Trophoblast cell (in vitro differentiated cells and primary cell): ENCODE data around the gene TOGARAM1.

Experiments
- DNase-seq, 2 donors: peaks; one replicate each; pipeline ENCODE4 v3.0.0-alpha.2; 2016
- H2AFZ ChIP-seq: 2 replicates; pipeline ENCODE4 v1.6.1; 2013; ENCODE audit warnings: low read length, moderate library complexity, mild to moderate bottlenecking; ENCODE audit not compliant: insufficient read depth, poor library complexity
- H2AK5ac ChIP-seq: 2 replicates; pipeline ENCODE4 v1.6.1; 2013; ENCODE audit warnings: mild to moderate bottlenecking, low read length
- H2BK120ac ChIP-seq: 2 replicates; pipeline ENCODE4 v1.6.1; 2013; ENCODE audit warnings: low read length, mild to moderate bottlenecking, moderate library complexity; ENCODE audit not compliant: insufficient read depth, poor library complexity
- H2BK12ac ChIP-seq: 2 replicates; pipeline ENCODE4 v1.6.1; 2013; ENCODE audit warnings: mild to moderate bottlenecking, low read length, moderate library complexity
- H2BK5ac ChIP-seq: 2 replicates; pipeline ENCODE4 v1.6.1; 2013; ENCODE audit warnings: low read length, low read depth, moderate library complexity, mild to moderate bottlenecking; ENCODE audit not compliant: poor library complexity
- H3K14ac ChIP-seq: 2 replicates; pipeline ENCODE4 v1.6.1; 2013; ENCODE audit warnings: mild to moderate bottlenecking, low read length
- H3K18ac ChIP-seq: 2 replicates; pipeline ENCODE4 v1.6.1; 2013; ENCODE audit warnings: mild to moderate bottlenecking, low read length
- H3K23ac ChIP-seq: 2 replicates; pipeline ENCODE4 v1.6.1; 2013; ENCODE audit warnings: low read length
- H3K27ac ChIP-seq: 2 replicates; pipeline ENCODE4 v1.5.1; 2013; ENCODE audit warnings: low read depth, mild to moderate bottlenecking, inconsistent platforms, low read length, moderate library complexity
- H3K27me3 ChIP-seq: 2 replicates; pipeline ENCODE4 v1.6.1; 2013; ENCODE audit warnings: inconsistent platforms, mild to moderate bottlenecking, low read length, moderate library complexity; ENCODE audit not compliant: insufficient read depth
- H3K36me3 ChIP-seq, 2 experiments: 1 replicate in 1 of 2; 2 replicates in 1 of 2; pipeline ENCODE4 v1.6.1; 2013; ENCODE audit warnings: low read length in 2 of 2, mild to moderate bottlenecking in 2 of 2, moderate library complexity in 1 of 2; ENCODE audit not compliant: insufficient read depth in 2 of 2, control insufficient read depth in 1 of 2
- H3K4ac ChIP-seq: 2 replicates; pipeline ENCODE4 v1.6.1; 2013; ENCODE audit warnings: low read depth, mild to moderate bottlenecking, low read length, moderate library complexity
- H3K4me1 ChIP-seq, 2 experiments: 1 replicate in 1 of 2; 2 replicates in 1 of 2; pipeline ENCODE4 v1.6.1; 2013; ENCODE audit warnings: low read length in 2 of 2, mild to moderate bottlenecking in 2 of 2, moderate library complexity in 1 of 2; ENCODE audit not compliant: insufficient read depth in 2 of 2, control insufficient read depth in 1 of 2
- H3K4me2 ChIP-seq: 2 replicates; pipeline ENCODE4 v1.6.1; 2013; ENCODE audit warnings: inconsistent platforms, mild to moderate bottlenecking, low read length, moderate library complexity
- H3K4me3 ChIP-seq: 2 replicates; pipeline ENCODE4 v1.5.1; 2013; ENCODE audit warnings: mild to moderate bottlenecking, low read depth, low read length, inconsistent platforms
- H3K79me1 ChIP-seq: one replicate; pipeline ENCODE4 v1.6.1; 2013; ENCODE audit warnings: low read length
- H3K79me2 ChIP-seq: 2 replicates; pipeline ENCODE4 v1.6.1; 2013; ENCODE audit warnings: low read length, mild to moderate bottlenecking; ENCODE audit not compliant: control insufficient read depth, insufficient read depth, poor library complexity
- H3K9ac ChIP-seq: 2 replicates; pipeline ENCODE4 v1.6.1; 2013; ENCODE audit warnings: mild to moderate bottlenecking, low read length
- H3K9me3 ChIP-seq: 2 replicates; pipeline ENCODE4 v1.6.1; 2013; ENCODE audit warnings: low read depth, mild to moderate bottlenecking, control low read depth, inconsistent platforms, low read length; ENCODE audit not compliant: insufficient read depth
- H4K12ac ChIP-seq: 2 replicates; pipeline ENCODE4 v1.6.1; 2013; ENCODE audit warnings: low read depth, mild to moderate bottlenecking, low read length, moderate library complexity
- H4K8ac ChIP-seq: 2 replicates; pipeline ENCODE4 v1.6.1; 2013; ENCODE audit warnings: low read depth, mild to moderate bottlenecking, low read length, moderate library complexity
- H4K91ac ChIP-seq: one replicate; pipeline ENCODE4 v1.6.1; 2013; ENCODE audit warnings: low read depth, mild to moderate bottlenecking, low read length, moderate library complexity
- WGBS: extraction: QIAGEN DNeasy Blood & Tissue Kit; methylation state at CpG from one replicate; pipeline ENCODE4 v1.1.7; 2013; ENCODE audit warnings: missing lambda C conversion rate; ENCODE audit not compliant: insufficient read length, insufficient coverage; ENCODE audit errors: extremely low coverage; 5-methylcytosine and 5-hydroxymethylcytosine counted together

Gene TOGARAM1

DNA sequence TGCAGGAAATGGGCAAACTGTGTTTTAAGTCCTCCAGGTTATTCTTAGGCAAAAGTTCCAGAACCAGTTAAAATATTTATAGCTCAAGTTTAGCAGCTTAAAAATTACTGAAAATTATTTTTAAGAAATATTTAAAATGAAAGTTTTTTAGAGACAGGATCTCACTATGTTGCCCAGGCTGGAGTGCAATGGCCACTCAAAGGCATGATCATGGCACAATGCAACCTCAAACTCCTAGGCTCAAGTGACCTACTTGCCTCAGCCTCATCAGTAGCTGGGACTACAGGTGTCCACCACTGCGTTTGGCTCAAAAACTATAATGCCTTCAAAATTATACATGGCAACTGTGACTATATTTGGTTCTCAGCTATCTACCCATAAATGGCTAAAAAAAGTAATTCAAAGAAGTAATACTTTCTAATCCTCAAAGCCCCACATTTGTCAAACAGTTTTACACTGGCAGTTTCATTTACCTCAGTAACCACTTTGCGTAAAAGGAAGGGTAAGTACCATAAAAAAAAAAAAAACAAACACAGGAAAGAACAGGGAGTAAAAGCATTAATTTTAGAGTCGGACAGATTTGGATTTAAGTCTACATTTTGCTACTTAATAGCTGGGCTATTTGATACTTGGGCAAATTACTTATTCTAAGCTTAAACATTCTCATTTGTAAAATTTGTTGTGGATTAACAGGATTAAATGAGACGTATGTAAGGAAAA lies 9.4 kb upstream of the TOGARAM1 start:
- no peak overlapping the region for H3K4me2 ChIP-seq
- no peak for DNase-seq
- H2BK5ac ChIP-seq: no peak overlapping the region
- no peaks in the 10 kb centered on the region for H3K79me1 ChIP-seq
- no peaks in the 10 kb centered on the region for H3K4me1 ChIP-seq
- H3K79me2 ChIP-seq: no peaks in the 10 kb centered on the region
- WGBS: no CpG with 5 or more reads among the region's 4 CpGs
- no peak overlapping the region for H2BK120ac ChIP-seq
- no peak overlapping the region for H2AK5ac ChIP-seq
- H3K18ac ChIP-seq: no peak overlapping the region
- H3K14ac ChIP-seq: no peak overlapping the region
- H2AFZ ChIP-seq: no peak overlapping the region
- no peaks in the 10 kb centered on the region for H3K27me3 ChIP-seq
- no peak overlapping the region for H3K23ac ChIP-seq
- H4K91ac ChIP-seq: no peak overlapping the region
- H3K36me3 ChIP-seq: peaks cover 0 to 2% of the 10 kb centered on the region in 2 experiments
- H2BK12ac ChIP-seq: no peak overlapping the region
- no peak overlapping the region for H4K12ac ChIP-seq
- no peak overlapping the region for H4K8ac ChIP-seq
- no peak overlapping the region for H3K4ac ChIP-seq
- H3K4me3 ChIP-seq: no peak overlapping the region
- H3K27ac ChIP-seq: no peak overlapping the region
- H3K9me3 ChIP-seq: no peaks in the 10 kb centered on the region
- H3K9ac ChIP-seq: no peak overlapping the region

- H2BK120ac ChIP-seq: no peak overlapping the region
- no peak overlapping the region for H2AK5ac ChIP-seq
- H2BK5ac ChIP-seq: no peak overlapping the region
- no peak overlapping the region for H3K23ac ChIP-seq
- H3K27me3 ChIP-seq: no peaks in the 10 kb centered on the region
- no peaks in the 10 kb centered on the region for H3K79me1 ChIP-seq
- H3K4ac ChIP-seq: no peak overlapping the region
- H3K36me3 ChIP-seq: peaks cover 0 to 2% of the 10 kb centered on the region in 2 experiments
- H4K12ac ChIP-seq: no peak overlapping the region
- no peak overlapping the region for H4K8ac ChIP-seq
- WGBS: no CpG with 5 or more reads among the region's 3 CpGs
- no peaks in the 10 kb centered on the region for H3K9me3 ChIP-seq
- H3K14ac ChIP-seq: no peak overlapping the region
- H4K91ac ChIP-seq: no peak overlapping the region
- H3K27ac ChIP-seq: no peak overlapping the region
- no peak overlapping the region for H3K9ac ChIP-seq
- H3K4me3 ChIP-seq: no peak overlapping the region
- no peak overlapping the region for H3K18ac ChIP-seq
- H3K4me1 ChIP-seq: no peaks in the 10 kb centered on the region
- no peak overlapping the region for H3K4me2 ChIP-seq
- no peak overlapping the region for H2AFZ ChIP-seq
- no peak overlapping the region for H2BK12ac ChIP-seq
- H3K79me2 ChIP-seq: no peaks in the 10 kb centered on the region
- no peak for DNase-seq
These were observed 7.2 kb upstream of the TOGARAM1 start for GRCh38 chr14:44954750-44955149.

- Histone ChIP-seq H2BK12ac (no peak overlapping the region), H3K27me3 (no peaks in the 10 kb centered on the region), H2AFZ (no peak overlapping the region), H3K23ac (no peak overlapping the region), H3K9ac (no peak overlapping the region), H3K4ac (no peak overlapping the region), H2BK5ac (no peak overlapping the region), H3K14ac (no peak overlapping the region), H3K4me3 (no peak overlapping the region), H4K8ac (no peak overlapping the region), H3K27ac (no peak overlapping the region), H2BK120ac (no peak overlapping the region), H3K18ac (no peak overlapping the region), H3K4me1 (no peaks in the 10 kb centered on the region), H3K4me2 (no peak overlapping the region), H2AK5ac (no peak overlapping the region), H3K36me3 (peaks cover 0 to 2% of the 10 kb centered on the region in 2 experiments), H4K91ac (no peak overlapping the region), H3K79me1 (no peaks in the 10 kb centered on the region), H3K9me3 (no peaks in the 10 kb centered on the region), H4K12ac (no peak overlapping the region), H3K79me2 (no peaks in the 10 kb centered on the region)
- no CpG with 5 or more reads among the region's 3 CpGs for WGBS
- DNase-seq: no peak
These were observed 6.5 kb upstream of the TOGARAM1 start for GRCh38 chr14:44955528-44955927.

- Histone ChIP-seq H3K4me3 (no peak overlapping the region), H2BK12ac (no peak overlapping the region), H2BK120ac (no peak overlapping the region), H3K27me3 (no peaks in the 10 kb centered on the region), H2AFZ (no peak overlapping the region), H4K8ac (no peak overlapping the region), H3K9ac (no peak overlapping the region), H3K79me1 (peaks cover 4% of the 10 kb centered on the region), H3K4me2 (no peak overlapping the region), H3K36me3 (peaks cover 0 to 2% of the 10 kb centered on the region in 2 experiments), H4K91ac (no peak overlapping the region), H3K27ac (no peak overlapping the region), H3K14ac (no peak overlapping the region), H3K79me2 (peaks cover 3% of the 10 kb centered on the region), H3K4me1 (no peaks in the 10 kb centered on the region), H3K18ac (no peak overlapping the region), H3K4ac (no peak overlapping the region), H3K9me3 (no peaks in the 10 kb centered on the region), H3K23ac (no peak overlapping the region), H2BK5ac (no peak overlapping the region), H4K12ac (no peak overlapping the region), H2AK5ac (no peak overlapping the region)
- DNase-seq: no peak
- no CpG with 5 or more reads among the region's 3 CpGs for WGBS
These were observed 5.1 kb upstream of the TOGARAM1 start for GRCh38 chr14:44956866-44957265.
